HG02938 (cell line): Measurements from ENCODE around the gene SATL1.
"Not testable (repeated sequence)": the region's sequence is repeated elsewhere in the genome, so short reads cannot be mapped to it uniquely, and the experiment has no call there.

Experiments used
- ATAC-seq: cut with Tn5 transposase; IDR thresholded peaks from one replicate; pipeline ENCODE4 v1.9.1; 2021; ENCODE audit warnings: mild to moderate bottlenecking, moderate library complexity; ENCODE audit not compliant: unreplicated experiment

Gene SATL1, protein sequence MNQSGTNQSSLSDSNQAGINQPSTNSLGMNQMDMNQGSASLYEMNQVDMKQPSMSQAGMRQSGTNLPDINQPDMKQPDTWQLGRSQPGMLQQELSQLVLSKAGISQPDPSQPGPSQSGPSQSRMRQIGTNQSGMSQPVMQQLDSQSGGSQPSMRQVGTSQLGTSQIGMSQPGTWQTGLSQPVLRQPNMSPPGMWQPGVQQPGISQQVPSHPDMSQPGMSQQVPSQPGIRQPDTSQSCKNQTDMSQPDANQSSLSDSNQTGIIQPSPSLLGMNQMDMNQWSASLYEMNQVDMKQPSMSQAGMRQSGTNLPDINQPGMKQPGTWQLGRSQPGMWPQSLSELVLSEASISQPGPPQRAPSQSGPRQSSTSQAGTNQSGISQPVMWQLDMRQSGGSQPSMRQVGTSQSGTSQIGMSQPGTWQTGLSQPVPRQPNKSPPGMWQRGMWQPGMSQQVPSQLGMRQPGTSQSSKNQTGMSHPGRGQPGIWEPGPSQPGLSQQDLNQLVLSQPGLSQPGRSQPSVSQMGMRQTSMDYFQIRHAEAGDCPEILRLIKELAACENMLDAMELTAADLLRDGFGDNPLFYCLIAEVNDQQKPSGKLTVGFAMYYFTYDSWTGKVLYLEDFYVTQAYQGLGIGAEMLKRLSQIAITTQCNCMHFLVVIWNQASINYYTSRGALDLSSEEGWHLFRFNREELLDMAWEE

DNA sequence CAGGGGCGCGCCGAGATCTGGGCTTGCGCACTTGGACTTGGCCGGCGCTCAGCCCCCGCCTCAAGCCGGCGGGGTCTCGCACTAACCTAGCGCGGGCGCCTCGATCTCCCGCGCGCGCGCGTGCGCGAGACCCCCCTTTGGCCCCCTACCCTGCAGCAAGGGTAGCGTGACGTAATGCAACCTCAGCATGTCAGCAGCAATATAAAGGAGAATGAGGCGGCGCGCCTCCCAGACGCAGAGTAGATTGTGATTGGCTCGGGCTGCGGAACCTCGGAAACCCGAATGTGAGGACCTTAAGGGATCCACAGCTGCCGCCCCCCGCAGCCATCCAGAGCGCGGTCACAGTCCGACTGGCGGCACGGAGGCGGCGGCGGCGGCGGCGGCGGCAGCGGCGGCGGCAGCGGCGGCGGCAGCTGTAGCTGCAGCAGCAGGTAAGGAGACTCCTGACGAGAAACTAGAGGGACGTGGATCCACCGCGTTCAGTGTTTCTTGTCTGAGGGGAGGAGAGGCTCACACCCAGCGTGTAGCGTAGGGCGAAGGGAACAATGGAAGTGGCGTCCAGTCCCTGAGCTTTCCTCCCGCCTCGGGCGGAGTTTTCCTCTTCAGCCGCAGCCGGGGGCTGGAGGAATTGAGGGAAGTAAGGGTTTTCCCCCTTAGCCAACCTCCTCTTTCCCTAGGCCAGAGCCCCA, at the start of gene SATL1, which contains the start of gene ZNF711:
TSS of gene SATL1 (minus strand) at position 19 of the 689 bp plus-strand sequence. CDS start 134,811 bp downstream, outside the sequence.
TSS of gene ZNF711 (plus strand) at position 231 of the 689 bp plus-strand sequence. CDS start 3,582 bp downstream, outside the sequence.
- peak; percentile 45 for ATAC-seq

DNA sequence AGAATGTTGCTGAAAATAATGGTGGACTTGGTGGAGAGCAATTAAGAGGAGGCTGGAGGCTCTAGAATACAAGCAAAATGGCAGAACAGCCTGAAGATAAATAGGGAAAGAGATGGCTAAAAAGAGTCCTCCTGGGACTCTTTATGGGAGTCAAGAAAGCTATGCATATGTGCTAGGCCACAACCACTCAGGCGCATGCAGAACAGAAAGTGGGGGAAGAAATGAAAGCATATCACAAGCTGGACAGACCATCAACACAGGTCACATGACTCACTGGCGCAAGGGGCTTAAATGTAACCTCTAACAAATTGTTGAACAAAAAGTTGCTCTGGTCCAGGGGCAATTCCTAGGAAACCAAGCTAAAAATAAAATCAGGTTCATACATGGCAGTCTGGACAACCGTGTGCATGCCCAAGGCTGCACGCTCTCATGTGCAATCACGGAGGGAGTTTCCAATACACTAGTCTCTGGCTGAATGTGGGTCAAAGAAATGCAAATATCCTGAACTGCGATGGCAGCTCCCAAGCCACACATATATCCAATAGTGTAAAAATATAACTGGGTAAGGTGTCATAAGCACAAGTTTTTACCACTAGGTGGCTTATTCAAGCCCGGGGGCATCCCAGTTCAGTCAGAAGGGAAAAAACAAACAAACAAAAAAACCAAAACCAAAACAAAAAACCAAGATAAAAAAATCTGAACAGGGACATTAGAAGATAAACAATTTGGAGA, 45.6 kb upstream of the SATL1 start:
- ATAC-seq, result no peak

DNA sequence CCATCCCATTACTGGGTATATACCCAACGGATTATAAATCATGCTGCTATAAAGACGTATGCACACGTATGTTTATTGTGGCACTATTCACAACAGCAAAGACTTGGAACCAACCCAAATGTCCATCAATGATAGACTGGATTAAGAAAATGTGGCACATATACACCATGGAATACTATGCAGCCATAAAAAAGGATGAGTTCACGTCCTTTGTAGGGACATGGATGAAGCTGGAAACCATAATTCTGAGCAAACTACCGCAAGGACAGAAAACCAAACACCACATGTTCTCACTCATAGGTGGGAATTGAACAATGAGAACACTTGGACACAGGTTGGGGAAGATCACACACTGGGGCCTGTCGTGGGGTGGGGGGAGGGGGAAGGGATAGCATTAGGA, 41.7 kb upstream of the SATL1 start:
- not testable (repeated sequence) for ATAC-seq

DNA sequence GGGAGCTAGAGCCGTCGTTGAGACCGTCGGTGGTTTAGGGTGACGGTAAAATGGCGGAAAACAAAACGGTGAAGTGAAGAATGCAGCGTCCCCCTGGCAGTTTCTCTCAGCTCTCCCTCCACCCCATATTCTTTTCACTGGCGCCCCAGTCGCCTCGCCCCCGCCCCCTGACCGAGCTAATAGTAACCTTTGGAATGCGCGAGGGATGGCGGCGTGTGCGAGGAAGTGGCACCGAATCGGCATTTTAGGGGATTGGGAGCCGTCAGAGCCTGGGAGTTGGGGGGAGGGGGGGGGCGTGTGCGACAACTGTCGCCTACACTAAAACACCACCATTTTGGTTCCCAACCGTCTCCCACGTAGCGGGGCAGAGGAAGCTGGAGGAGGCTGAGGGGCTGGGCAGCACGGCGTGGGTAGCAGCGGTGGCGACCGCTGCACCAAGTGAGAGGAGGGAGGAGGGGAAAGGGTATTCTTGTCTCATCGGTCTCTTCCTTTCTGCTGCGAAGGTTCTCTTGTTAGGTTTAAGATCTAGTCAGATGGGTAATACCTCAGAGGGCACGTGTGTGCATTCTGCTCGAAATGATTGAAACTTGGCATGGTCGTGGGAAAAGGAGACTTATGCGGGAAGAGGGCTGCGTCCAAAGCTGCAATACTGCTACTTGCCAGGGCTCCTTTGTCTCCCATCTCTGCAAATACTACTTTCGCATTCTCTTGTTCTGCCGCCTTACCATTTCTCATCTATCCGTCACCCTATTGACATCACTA, 1.1 kb upstream of the SATL1 start:
- peak; percentile 54 for ATAC-seq

DNA sequence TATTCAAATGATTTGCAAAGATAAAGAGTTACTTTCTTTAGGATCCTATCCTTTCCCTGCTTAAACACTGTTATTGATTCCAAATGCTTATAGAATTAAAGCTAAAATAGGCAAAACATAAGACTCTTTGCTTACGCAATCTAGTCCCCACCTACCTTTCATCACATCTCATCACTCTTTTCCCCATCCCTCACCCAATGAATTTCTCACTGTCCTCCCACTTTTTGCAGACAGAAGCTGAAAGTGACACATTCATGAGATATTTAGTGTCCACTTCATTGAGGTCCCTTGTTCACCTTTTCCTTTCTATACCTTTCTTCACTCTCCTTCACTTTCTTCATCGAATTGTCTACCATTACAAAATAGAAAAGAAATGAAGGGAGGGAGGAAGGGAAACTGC, 424 bp downstream of the SATL1 start:
- ATAC-seq, result no peak

DNA sequence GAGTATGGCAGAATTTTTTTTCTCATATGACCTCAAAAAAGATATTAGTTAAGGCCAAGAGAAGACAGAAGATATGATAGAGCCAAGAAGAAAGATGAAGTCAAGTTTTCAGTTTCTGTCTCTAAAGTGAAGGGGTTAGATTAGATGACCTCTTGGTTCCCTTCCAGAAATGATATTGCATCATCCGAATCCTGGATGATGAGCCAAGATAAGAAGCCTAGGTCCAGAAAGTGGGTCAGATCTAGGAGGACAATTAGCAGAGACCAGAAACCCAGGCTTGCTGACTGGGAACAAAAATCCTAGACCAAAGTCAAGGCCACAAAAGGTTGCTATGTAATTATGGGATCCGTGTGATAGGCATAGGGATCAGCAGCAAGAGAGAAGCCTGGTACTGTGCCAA, 20.2 kb downstream of the SATL1 start:
- ATAC-seq, result no peak

DNA sequence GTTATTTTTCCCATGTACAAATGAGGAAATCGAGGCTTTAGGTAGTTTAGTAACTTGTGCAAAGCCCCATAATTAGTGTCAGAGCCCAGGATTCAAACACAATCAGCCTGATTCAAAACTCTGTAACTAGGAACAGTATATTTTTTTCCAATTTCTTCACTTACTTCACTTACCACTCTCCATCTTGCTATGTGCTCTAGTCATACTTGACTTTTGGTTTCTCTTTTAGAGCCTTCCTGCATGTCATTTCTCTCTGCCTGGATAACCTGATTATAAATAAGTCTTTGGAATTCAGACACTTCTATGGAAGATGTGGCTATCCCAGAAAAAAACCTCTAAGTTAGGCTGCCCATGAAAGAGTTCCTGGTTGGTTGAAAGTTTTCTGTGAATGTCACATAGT, 22.2 kb downstream of the SATL1 start:
- ATAC-seq, result no peak

DNA sequence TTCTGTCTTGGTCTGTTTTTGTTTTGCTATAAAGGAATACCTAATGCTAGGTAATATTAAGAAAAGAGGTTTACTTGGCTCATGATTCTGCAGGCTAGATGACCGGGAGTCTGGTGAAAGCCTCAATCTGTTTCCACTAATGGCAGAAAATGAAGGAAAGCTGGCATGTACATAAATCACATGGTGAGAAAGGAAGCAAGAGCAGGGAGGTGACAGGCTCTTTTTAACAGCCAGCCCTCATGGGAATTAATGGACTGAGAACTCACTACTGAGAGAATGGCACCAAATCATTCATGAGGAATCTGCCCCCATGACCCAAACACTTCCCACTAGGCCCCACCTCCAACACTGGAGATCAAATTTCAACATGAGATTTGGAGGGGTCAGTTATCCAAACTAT, 27.6 kb downstream of the SATL1 start:
- no peak for ATAC-seq

DNA sequence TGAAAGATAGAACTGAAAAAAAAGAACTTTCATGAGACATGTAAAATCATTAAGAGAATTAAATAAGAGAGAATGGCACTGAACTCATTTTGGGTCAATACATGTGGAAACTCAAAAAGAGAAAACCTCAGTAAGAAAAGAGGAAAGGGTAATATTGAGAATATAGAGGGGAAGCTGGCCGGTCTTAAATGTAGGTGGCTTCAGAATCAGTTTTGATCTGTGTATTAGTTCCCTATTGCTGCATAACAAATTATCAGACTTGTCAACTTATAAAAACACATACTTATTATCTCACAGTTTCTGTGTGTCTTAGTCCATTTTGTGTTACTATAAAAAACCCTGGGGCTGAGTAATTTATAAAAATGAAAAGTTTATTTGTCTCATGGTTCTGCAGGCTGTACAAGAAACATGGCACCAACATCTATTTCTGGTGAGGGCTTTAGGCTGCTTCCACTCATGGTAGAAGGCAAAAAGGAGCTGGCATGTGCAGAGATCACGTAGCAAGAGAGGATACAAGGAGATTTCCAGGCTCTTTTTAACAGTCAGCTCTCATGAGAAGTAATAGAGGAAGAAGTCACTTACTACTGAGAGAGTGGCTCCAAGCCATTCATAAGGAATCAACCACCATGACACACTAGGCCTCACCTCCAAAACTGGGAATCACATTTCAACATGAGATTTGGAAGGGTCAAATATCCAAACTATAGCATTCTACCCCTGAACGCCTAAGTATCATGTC, 29.6 kb downstream of the SATL1 start:
- no peak for ATAC-seq

DNA sequence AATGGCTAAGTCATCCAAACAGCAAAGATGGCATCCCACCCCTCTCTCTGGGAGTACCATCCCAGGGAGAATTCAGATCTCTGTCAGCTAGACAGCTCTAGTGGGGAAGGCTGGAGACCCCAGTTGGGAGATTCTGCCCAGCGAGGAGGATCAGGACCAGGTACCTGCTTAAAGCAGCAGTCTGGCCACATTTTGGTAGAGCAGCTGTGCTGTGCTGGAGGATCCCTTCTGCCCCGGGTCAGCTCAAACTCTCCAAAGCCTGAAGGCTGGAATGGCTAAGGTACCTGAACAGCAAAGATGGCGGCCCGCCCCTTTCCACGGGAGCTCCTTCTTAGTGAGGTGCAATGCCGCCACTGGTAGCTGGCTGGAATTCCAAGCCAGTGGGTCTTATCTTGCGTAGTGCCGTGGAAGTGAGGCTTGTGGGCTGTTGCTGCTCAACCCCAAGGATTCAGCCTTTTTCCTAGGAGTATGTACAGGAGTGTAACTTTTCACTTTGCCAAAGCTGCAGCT, 40.1 kb downstream of the SATL1 start:
- ATAC-seq, result no peak

DNA sequence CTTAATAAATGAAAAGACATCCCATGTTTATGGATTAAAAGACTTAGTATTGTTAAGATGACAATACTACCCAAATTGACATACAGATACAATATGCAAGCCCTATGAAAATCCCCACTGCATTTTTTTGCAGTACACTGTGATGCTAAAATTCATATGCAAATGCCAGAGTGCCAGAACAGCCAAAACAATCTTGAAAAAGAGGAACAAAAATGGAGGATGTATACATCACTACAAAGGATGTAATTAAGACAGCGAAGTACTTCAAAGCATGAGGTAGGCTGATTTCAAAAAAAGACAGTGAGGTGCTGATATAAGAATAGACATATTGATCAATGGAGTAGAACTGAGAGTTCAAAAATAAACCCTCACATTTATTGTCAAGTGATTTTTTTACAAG, 47.3 kb downstream of the SATL1 start:
- ATAC-seq, result no peak

DNA sequence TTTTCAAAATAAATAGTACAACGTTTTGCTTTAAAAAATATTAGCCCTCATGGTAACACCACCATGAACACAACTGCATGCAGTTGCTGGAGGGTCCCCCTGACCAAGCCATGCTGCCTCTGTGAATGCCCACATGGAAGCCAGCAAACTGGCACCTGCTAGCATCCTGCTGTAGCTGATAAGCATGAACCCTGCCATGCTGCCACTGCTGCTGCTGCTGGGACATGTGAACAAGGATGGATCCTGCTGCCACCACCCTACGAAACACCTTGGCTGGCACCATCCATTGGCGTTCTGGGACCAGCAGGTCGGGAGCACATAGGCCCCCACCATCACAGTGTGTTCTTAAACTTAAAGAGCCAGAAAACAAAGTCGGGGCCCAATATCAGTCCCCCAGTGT, 83.9 kb downstream of the SATL1 start:
- no peak for ATAC-seq

DNA sequence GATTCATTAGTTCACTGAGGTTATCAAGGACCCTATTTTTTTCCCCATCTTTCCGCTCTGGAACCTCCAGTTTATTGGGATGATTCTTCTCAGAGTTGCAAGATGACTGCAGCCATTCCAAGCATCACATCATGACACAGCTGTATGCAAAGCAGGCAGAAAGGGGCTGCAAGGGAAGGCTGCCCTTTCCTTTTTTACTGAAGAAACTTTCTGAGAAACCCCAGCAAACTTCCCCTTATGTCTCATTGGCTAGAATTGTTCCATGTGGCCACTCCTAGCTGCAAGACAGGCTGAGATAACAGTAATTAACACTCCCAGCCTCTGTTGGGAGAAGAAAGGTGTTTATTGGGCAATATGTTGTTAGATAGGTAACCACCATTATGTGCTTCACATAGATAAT, 102.6 kb downstream of the SATL1 start:
- ATAC-seq, result peak; percentile 88

DNA sequence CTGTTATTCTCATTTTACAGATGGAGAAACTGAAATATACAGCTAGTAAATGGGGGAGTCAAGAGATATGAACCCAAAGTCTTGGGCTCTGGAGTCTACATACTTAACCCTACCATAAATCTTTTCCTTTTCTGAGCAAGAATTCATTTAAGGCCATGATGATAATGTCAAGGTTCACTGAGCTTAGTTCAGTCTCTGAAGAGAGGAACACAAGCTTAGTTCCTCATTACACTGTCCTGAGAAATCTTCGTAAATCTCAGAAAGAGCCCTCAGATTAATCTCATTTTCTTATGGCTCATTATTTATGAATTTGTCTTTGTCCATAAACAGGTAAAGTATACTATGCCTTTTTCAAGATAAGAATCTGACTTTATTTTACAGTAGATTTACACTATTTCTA, 104.2 kb downstream of the SATL1 start:
- no peak for ATAC-seq

DNA sequence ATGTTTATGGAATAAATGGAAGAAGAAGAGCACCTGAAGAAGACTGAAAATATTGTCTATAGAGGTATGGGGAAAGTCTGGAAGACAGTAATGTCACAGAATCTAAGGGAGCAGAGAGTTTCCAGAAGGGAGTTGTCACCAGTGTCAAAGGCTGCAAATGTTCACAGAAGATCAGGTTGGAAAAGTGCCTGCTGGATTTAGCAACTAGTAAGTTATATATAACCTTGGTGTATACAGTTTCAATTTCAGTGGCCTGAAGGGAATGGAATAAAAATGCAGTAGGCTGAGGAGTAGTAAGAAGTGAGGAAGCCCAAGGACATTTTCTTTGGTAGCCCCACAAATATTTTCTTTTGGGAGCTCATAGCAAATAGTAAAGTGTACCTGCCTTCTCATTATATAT, 107.2 kb downstream of the SATL1 start:
- ATAC-seq, result no peak

DNA sequence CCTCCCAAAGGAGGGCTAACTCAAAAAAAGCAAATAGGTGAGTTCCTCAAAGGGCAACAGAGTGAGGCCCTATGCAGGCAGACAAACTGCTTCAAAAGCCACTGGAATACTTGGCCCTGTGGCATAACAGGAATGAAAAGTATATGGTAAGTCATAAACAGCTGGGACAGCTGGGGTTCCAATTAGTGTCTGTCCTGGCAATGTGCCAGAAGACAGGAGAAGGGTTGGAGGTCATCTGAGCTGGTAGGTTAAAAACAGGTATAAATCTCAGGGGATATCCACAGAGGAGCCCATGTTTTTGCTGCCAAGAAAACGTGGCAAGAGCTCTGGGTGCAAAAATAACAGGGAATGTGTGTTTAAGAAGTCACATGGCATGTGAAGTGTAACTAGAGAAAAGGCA, 128.3 kb downstream of the SATL1 start:
- ATAC-seq, result no peak

DNA sequence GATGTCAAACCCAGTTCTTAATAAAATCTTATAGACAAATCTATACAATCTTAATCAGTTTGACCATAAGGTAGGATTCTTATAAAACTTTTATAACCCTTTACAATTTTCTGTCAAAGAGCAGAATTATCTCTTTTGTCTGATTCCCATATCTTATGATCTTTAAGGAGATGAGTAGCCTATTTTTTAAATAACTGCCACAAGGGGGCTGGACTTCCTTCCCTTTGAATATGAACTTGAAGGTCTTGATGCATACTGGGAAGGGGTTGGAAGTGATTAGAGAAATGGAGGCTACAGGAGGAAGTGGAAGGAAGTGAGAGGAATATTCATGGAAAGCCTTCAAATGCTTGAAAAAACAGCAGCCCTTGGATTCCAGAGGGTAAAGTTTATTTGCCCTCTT, 128.8 kb downstream of the SATL1 start:
- ATAC-seq, result no peak

DNA sequence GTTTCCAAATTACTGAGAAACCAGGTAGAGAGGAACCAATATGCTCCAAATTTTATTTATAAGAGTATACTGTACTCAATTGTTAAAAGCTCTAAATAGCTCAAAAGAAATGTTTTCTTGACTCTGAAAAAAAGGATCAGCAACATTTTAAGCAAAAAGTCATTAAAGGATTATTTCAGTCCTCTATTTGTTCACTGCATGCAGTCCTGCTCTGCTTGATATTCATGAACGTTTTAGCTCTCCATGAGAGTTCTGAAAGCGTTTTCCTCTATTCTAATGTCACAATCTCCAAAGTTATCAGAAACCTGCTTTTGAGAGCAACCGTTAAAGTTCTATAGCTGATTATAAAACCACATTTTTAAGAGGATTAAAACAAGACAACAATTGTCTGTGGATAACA, 129.4 kb downstream of the SATL1 start:
- no peak for ATAC-seq

DNA sequence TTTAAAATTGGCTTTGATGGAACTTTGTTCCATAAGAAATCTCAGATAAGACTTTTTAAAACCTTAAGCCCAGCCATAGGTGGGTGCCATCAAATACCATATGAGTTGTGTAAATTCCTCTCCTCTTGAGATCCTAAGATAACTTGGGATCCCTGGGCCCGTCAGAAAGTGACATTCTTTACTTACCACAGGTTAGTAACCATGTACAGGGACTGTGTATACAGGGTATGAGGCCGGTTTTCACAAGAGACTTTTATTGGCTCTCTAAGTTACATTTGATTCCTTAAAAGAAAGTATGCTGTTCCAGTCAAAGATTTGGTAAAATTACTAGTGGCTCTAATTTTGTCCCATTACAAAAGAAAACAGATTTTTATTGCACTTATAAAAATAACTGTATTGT, 129.8 kb downstream of the SATL1 start:
- no peak for ATAC-seq
